ENCODE data around the gene PARS2.

GRCh38 chr1:54794451-54795355 lies 30.4 kb upstream of the PARS2 start:
- TF ChIP-seq CTCF (IDR thresholded peaks at IDR 0.05) (no peak), POLR2A (IDR thresholded peaks at IDR 0.05) (no peak), EP300 (IDR thresholded peaks at IDR 0.05) (no peak), POLR2AphosphoS5 (IDR thresholded peaks at IDR 0.05) (no peak)

Measured in upper lobe of left lung (tissue), 4 donors.